NCI-H748 treated with DMSO at 0.1 percent for 48 hours (cell line): ENCODE results near the gene ASAH2.
"Not testable (repeated sequence)": the region's sequence is repeated elsewhere in the genome, so short reads cannot be mapped to it uniquely, and the experiment has no call there.

ENCODE experiments used
- DNase-seq: peaks from one replicate; lab custom pipeline; 2025; lab: John Stamatoyannopoulos, UW

Gene ASAH2

DNA sequence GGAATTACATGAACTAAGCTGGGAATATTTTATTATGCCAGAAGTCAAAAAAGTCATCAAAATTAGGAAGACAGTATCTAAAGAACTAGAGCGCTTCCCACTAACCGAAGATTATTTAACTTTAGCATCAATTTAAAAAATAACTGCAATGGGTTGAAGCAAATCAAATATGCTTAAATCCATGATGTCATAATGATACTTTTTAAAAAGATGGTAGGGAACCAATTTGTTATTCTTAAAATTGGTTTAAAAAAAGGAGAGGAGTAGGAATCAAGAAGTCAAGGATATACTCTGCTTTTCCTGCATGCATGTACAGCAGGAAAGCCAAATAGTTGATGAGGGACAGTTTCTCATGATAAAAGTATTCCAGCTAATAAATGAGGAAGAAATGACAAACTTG lies 3.2 kb upstream of the ASAH2 start:
- no peak for DNase-seq

DNA sequence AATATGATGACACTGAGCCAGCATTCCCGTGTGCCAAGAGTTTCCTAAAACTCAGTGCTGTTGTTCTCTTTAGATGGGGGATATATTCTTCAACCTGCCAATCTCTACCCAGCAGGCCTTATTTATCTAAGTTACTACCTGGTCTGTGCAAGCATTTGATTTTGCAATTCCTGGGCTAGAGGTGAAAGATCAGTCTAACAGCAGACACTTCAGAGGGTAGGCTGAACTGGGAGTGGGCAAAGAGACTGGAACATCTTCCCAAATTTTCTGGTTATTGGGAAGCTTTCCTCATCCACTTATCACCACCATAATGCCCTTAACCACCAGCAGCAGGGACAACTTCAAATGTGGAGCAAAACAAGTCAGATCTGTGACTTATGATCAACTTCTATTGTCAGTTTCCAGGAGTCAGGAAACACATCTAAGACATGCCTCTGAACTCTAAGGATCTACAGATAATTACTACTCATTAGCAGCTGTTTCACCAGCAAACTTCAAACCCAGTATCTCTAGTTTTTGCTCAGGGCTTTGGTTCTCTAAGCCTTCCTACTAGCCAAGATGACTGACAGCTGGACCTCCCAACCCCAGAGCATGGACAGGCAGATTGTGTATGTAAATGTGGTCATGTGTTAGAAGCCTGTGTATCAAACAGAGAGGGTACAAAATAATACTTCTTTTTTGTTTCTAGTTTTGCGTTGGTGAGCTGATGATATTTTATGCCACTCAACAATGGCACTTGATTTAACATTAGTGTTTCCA lies 1.0 kb downstream of the ASAH2 start:
- DNase-seq, result no peak

DNA sequence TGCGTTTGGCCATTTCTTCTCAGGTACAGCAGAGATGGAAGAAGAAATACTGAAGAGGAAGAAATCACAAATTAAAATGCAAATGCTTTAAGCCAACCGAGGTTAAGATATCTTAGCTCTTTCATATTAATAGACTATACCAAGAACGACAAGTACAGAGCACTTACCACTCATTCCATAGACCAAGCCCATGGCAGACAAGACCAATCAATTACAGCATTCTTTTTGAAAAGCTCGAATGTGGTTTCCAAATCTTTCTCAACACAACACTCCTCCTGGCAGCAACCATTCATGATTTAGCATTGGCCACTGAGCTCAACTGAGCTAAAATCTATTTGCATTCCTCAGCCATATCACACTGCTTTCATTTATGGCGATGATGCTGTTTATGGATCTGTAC lies 2.7 kb downstream of the ASAH2 start:
- no peak for DNase-seq

DNA sequence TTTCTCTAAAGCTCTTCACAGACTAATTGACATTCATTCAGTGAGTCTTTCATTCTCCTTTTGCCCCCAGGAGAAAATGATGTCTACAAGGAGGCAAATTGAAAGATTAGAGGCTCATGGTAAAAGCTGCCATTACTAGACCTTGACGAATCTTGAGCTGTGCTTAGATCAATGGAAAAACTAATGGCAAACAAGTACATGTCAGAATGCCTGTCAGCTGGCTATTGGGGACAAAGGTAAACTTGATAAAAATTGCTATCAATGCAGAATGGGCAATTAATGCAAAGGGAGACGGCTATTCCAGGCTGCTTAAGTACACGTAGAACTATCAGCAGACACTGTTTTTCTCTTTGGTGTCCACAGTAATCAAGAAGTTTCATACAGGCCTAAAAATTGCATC lies 3.3 kb downstream of the ASAH2 start:
- DNase-seq, result no peak

DNA sequence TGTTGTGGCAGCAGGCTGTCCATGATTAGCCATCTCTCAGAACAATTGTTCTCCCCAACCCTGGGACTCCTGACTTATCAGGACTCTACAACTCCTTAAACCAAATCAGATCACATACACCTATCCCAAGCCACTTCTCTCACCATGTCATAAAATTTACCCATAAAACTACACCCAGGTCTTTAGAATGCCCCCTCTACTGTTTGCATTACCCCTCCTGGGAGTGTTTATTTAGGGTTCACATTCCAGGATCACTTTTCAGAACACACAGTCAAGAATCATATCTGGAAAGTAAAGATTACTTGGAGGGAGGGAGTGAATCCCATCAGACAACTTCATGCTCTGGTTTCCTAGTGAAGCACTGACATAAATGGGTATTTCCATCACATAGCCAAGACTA lies 7.1 kb downstream of the ASAH2 start:
- no peak for DNase-seq

DNA sequence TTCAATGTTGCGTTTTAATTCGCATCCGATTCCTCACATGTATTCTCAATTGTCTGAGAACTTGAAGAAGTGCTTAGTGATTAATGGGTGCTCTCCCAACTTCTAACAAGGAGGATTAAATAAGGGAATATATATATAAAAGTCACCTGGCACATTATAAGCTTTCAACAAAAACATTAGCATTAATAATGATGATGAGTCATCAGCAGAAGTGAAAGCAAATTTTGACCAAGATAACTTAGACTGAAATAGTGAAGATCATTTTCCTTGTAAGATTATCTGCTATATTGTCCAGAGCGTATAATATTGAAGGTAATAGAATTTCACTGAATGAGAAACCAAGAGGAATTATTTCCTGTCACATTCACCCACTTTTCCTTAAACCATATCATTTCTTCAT lies 8.5 kb downstream of the ASAH2 start:
- no peak for DNase-seq

DNA sequence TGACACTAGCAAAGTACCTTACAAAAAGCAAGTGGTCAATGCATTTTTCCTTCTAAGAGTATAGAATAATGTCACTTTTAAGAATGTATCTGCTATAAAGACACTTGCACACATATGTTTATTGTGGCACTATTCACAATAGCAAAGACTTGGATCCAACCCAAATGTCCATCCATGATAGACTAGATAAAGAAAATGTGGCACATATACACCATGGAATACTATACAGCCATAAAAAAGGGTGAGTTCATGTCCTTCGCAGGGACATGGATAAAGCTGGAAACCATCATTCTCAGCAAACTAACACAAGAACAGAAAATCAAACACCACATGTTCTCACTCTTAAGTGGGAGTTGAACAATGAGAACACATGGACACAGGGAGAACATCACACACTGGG lies 9.8 kb downstream of the ASAH2 start:
- DNase-seq, result not testable (repeated sequence)

DNA sequence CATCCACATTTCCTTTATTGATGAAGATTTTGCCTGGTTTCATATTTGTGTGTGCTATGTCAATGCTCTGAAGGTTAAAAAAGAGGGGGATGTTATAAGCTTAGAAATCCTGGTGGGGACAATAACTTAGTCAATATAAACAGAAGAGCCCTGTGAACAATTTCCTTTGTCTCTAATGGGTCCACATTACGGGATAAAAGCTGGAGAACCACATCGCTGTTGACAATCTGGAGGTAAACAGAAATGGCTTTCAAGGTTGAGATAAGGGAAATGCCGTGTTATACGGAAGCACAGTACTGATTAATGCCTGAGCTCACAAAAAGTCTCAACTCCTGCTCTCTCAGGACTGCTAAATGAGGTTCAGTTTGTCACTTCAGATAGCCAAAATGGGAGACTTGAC lies 16.8 kb downstream of the ASAH2 start:
- DNase-seq, result no peak

DNA sequence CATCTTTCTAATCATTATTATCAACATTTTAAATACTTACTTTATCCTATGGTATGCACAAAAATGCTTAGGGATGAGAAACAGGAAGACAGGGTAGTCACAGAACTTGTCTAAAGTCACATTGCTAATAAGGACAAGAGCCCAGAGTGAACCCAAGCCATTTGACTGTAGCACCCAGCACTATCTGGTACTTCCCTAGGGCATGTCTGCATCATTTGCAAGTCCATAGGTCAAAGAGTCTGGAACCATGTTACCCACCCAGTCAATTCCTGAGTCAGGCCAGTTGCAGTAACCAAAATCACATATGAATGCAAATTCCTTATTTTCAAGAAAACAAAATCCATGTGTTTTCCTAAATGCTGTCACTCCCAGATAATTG lies 19.1 kb downstream of the ASAH2 start:
- no peak for DNase-seq

DNA sequence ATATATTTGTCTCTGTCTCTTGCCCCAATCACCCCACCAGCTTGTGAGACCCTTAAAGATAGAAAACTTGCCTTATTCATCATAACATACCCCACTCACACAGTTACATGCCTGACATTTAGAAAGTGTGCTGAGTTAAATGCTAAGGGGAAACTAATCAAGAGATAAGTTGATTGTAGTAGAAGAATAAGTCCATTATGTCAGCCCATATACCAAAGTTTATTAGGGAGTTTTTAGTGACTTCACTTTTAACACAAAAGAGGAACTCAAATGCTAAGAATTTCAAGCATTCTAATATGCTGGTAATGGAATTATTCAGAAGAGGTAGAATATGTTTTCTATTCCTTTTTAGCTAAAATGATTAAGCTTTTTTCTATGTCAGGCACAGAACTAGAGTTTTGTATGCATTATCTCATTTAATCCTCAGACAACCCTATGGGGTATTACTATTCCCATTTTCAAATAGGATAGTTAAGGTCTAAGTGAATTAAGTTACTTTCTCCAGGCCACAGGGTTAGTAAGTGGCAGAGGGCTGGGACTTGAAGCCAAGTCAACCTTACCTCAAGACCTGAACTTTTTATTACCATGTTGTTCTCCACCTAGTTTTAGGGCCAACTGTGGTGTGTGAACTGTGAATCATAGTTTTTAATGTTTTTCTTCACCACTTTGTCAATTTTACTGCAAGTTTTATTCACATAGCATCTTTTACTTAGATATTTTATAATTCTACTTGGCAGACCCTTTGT lies 19.6 kb downstream of the ASAH2 start:
- DNase-seq, result no peak

DNA sequence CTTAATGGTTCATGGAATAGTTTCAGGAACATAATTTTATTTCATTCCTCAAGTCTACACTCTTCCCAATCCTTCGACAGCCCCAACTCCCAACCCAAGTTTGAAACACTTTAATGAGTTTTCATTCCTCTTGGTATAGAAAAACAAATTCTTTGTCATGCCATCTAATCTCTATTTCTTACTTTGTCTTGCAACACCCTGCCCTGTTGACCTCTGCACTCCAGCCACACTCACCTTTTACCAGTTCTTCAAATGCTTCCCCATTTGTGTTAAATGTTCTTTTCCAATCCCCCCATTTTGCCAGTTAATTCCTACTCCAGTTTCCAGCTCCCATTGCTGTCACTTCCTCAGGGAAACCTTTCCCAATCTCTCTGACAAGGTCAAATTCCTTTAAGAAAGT lies 21.9 kb downstream of the ASAH2 start:
- DNase-seq, result no peak

DNA sequence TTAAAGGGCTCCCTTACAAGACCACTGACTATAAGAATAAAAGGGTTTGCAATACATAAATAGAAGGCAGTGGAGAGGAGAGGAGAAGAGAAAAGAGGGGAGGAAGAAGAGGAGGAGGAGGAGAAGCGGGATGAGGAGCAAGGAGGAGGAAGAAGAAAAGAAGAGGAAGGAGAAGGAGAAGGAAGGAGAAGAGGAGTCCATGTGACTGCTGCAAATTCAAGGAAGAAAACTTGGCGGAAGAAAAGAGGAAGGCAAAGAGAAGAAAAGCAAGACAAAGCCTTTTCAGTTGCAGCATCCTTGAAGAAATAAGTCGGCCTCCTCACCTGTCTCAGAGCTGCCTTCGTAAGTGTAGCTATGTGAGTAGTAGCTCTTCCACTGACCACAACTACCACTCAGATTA lies 22.6 kb downstream of the ASAH2 start:
- no peak for DNase-seq

DNA sequence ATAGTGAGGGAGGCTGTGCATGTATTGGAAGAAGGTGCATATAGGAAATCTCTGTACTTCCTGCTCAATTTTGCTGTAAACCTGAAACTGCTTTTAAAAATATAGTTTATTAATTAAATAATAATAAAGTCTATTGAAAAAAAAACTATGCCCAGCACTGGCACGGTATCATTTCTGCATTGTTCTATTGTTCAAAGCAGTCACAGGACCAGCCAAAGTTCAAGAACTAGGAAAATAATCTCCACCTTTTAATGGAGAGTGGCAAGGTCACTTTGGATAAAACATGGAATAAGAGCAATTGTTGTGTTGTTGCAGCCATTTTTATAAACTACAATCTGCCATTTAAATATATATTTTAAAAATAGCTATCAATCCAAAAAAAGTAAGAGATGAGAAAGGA lies 24.7 kb downstream of the ASAH2 start:
- DNase-seq, result no peak

DNA sequence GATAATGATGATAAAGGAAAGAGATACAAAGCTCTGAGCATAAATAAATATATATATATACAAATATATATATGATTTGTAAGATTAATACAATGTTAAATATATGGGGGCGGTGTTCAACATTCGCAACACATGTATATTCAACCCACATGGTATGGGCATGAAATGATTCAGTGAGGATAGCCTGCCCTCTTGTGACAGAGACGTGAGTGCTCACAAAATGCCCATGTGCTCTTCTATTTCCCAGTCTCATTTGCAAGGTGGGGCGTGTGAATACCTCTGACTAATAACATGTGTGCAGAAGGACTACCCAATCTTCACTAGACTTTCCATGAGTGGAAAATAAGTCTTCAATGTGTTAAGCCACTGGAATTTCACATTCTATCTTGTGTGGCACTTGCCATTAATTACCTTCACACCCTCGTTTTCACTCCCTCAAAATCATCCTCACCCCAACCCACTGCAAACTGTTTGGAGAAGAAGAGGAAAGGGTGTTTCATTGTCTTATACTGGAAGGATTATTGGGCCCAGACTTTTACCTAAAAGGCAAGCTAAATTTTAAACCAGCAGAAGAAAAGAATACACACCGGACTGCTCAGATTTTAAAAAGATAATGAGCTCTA lies 26.9 kb downstream of the ASAH2 start:
- peak; percentile 4 for DNase-seq

DNA sequence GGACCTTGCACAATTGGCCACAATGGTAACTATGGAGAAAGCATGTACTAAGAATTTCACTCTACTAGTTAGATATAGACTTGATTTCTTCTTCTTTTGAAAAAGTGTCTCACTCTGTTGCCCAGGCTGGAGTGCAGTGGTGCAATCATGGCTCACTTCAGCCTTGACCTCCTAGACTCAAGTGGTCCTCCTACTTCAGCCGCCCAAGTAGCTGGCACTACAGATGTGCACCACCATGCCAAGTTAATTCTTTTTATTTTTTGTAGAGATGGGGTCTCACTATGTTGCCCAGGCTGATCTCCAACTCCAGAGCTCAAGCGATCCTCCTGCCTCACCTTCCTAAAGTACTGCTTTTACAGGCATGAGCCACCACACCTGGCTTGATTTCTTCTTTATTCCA lies 29.1 kb downstream of the ASAH2 start:
- DNase-seq, result no peak

DNA sequence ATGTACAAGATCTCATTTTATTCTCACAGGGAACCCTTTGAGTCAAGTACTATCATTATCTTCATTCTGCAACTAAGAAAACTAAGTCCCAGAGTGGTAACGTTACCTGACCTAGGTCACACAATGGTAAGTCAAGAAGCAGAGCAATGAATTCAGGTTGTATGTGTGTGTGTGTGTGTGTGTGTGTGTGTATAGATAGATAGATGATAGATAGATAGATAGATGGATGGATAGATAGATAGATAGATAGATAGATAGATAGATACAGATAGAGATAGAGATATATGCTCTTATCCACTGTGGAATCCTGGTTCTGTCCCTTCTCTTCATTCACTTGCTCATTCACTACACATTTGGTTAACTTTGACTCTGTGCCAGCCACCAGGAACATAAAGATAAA lies 29.8 kb downstream of the ASAH2 start:
- no peak for DNase-seq

DNA sequence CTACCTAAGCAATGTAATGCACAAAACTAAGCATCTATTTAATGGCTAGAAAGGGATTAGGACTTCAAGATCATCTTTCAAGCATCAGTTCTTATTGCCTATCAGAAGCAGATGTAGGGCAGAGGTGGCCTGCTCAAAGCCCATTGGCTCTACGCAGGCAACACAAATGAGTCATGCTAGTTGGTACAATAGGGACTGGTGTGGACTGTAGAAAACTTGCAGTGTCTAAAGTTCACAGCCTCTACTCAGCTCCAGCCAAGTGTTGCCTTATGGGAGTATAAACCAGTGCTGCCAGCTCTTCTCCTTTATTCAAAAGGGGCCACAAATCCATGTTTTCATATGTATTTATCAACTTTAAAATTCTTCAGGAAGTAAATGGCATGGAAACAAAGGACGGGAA lies 31.7 kb downstream of the ASAH2 start:
- DNase-seq, result no peak

DNA sequence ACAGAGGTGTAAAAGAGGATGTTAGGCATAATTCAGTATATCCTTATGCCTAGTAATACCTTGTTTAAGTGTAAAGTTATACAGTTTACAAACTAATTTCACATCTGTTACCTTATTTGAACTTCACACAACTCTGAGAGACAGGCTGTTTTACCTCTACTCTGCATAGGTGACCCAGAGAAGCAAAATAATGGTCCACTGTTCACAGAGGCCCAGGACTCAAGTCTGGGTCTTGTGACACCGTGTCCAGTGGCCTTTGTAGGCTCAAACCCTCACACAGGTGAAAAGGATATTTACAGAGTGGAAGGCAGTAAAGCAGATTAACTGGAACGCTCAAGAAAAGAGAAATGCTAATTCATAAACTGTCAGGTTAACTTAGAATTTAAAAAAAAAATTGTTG lies 32.1 kb downstream of the ASAH2 start:
- no peak for DNase-seq

DNA sequence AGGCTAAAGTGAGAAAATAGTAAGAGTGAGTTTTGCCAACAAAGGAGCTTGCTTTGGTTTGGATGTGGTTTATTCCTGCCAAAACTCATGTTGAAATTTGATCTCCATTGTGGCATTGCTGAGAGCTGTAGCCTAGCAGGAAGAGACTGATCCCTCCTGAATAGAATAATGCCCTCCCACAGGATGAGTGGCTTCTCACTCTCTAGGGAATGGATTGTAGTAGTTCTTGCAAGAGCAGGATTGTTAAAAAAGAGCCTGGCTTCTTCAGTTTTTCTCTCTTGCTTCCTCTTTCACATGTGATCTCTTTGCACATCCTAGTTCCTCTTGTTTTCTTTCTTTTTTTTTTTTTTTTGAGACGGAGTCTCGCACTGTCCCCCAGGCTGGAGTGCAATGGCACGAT lies 34.4 kb downstream of the ASAH2 start:
- no peak for DNase-seq

DNA sequence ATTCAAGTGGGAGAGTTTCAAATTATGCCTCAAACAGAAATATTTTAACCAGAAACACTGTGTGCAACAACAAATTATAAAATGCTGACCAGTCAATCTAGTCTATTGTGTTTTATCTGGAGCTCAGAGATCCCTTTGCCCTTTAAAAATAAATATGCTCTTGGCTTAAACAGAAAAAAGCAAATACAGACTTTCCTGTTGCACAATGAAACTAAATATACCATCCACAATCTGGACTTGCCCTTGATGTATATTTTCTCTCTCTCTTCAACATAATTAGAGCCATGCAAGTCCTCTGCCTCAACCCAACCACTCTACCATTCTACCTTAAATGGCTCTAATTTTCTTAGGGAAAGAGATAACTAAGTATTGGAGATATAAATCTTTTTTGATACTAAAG lies 34.9 kb downstream of the ASAH2 start:
- no peak for DNase-seq

DNA sequence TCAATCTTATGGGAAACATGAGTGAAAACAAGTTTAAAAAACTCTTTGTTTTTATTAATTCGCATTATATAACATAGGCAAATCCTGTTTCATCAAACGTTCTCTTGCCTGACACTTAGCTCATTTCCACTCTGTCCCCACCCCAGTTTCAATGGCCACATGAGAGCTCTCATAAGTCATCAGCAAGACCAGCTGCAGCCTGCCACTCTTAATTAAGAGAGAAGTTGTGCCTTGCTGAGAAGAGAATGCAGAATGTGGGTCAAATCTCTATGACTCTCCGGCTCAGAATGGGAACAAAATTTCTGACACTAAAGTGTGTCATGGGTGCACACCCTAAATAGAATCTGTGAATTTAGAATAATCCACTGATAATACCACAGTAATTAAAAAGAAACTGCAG lies 39.6 kb downstream of the ASAH2 start:
- no peak for DNase-seq

DNA sequence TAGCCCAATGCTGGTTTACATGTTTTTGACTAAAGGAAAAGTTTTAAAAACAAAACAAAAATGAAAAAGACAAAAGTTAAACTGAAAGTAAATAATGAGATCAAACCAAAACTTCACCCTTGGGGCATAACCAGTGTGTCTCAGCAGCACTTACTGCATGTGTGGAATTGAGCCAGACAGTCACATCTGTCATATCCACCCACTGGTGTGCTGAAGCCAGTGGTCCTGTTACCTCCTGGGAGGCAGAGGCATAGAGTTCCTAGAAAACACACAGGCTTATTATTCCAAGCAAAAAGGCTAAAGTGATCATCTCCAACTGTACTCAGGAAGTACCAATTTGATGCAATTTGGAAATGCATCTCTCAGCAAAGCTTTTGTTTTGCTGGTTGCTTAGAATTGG lies 40.4 kb downstream of the ASAH2 start:
- DNase-seq, result no peak
